IgD-negative memory B cell (primary cell): ENCODE results near the gene TM4SF18. TPM values are rescaled to one million over a fixed set of nuclear protein-coding genes. Genes with fewer than 3 reads are reported as not detected.

Source experiments
- H3K27ac Mint-ChIP-seq, 3 donors: one replicate each; pipeline ENCODE4 v1.8.0; 2020 to 2022; ENCODE audit warnings: mild to moderate bottlenecking in 3 of 3, mixed read lengths in 3 of 3, moderate library complexity in 1 of 3
- H3K27me3 Mint-ChIP-seq: one replicate; pipeline ENCODE4 v1.8.0; 2021; ENCODE audit warnings: mixed read lengths
- H3K36me3 Mint-ChIP-seq: one replicate; pipeline ENCODE4 v1.8.0; 2020; ENCODE audit warnings: mild to moderate bottlenecking, mixed read lengths
- H3K4me1 Mint-ChIP-seq, 3 donors: one replicate each; pipeline ENCODE4 v1.8.0; 2020 to 2022; ENCODE audit warnings: mixed read lengths in 3 of 3, mild to moderate bottlenecking in 1 of 3
- H3K4me3 Mint-ChIP-seq, 4 donors: one replicate each; pipeline ENCODE4 v1.8.0; 2020 to 2022; ENCODE audit warnings: mild to moderate bottlenecking in 4 of 4, mixed read lengths in 4 of 4, moderate library complexity in 3 of 4
- H3K9me3 Mint-ChIP-seq, 3 donors: one replicate each; pipeline ENCODE4 v1.8.0; 2020 to 2021; ENCODE audit warnings: mixed read lengths in 3 of 3, mild to moderate bottlenecking in 1 of 3
- polyA plus RNA-seq: library from polyadenylated mRNA; unstranded; fragments of 300-500 nt; fragmentation: Illumina TruSeq; gene quantifications from one replicate; pipeline ENCODE4 v1.2.3, GENCODE V29; 2021

Gene TM4SF18
- polyA plus RNA-seq, 1 donor from 2014 or later = not detected

- Mint-ChIP-seq H3K36me3 (peaks cover 4% of the 10 kb centered on the region), H3K4me1 (peaks cover 0 to 2% (median 0%) of the 10 kb centered on the region in 3 donors), H3K27me3 (peaks cover 5% of the 10 kb centered on the region), H3K9me3 (no peaks in the 10 kb centered on the region), H3K27ac (no peak overlapping the region), H3K4me3 (no peak overlapping the region)
These were observed 12.3 kb downstream of the TM4SF18 start for GRCh38 chr3:149321136-149321535.

- Mint-ChIP-seq H3K4me1 (peaks cover 0 to 2% (median 0%) of the 10 kb centered on the region in 3 donors), H3K36me3 (peaks cover 4% of the 10 kb centered on the region), H3K4me3 (no peak overlapping the region), H3K27me3 (peaks cover 5% of the 10 kb centered on the region), H3K27ac (no peak overlapping the region), H3K9me3 (no peaks in the 10 kb centered on the region)
These were observed 13.7 kb downstream of the TM4SF18 start for GRCh38 chr3:149319750-149320149.

GRCh38 chr3:149317072-149317471, 16.4 kb downstream of the TM4SF18 start:
- H3K36me3 Mint-ChIP-seq = no peaks in the 10 kb centered on the region
- H3K27me3 Mint-ChIP-seq = peaks cover 8% of the 10 kb centered on the region
- no peak overlapping the region for H3K27ac Mint-ChIP-seq
- H3K4me3 Mint-ChIP-seq = no peak overlapping the region
- H3K4me1 Mint-ChIP-seq = no peaks in the 10 kb centered on the region
- H3K9me3 Mint-ChIP-seq = no peaks in the 10 kb centered on the region

GRCh38 chr3:149316437-149316836, 17.0 kb downstream of the TM4SF18 start:
- H3K4me3 Mint-ChIP-seq = no peak overlapping the region
- no peak overlapping the region for H3K27ac Mint-ChIP-seq
- no peaks in the 10 kb centered on the region for H3K36me3 Mint-ChIP-seq
- H3K4me1 Mint-ChIP-seq = no peaks in the 10 kb centered on the region
- H3K27me3 Mint-ChIP-seq = peaks cover 6% of the 10 kb centered on the region
- H3K9me3 Mint-ChIP-seq = no peaks in the 10 kb centered on the region

GRCh38 chr3:149315694-149316093, 17.7 kb downstream of the TM4SF18 start:
- Mint-ChIP-seq H3K4me1 (no peaks in the 10 kb centered on the region), H3K36me3 (no peaks in the 10 kb centered on the region), H3K4me3 (no peak overlapping the region), H3K27ac (no peak overlapping the region), H3K9me3 (no peaks in the 10 kb centered on the region), H3K27me3 (peaks cover 10% of the 10 kb centered on the region)

GRCh38 chr3:149314807-149315578, 18.4 kb downstream of the TM4SF18 start:
- H3K4me3 Mint-ChIP-seq = no peak overlapping the region
- H3K4me1 Mint-ChIP-seq = no peaks in the 10 kb centered on the region
- peak overlapping the region in 1 of 3 donors; percentile 34 for H3K27ac Mint-ChIP-seq
- H3K9me3 Mint-ChIP-seq = no peaks in the 10 kb centered on the region
- peaks cover 16% of the 10 kb centered on the region for H3K27me3 Mint-ChIP-seq
- peaks cover 1% of the 10 kb centered on the region for H3K36me3 Mint-ChIP-seq

- Mint-ChIP-seq H3K4me1 (no peaks in the 10 kb centered on the region), H3K9me3 (no peaks in the 10 kb centered on the region), H3K36me3 (peaks cover 2% of the 10 kb centered on the region), H3K27ac (no peak overlapping the region), H3K4me3 (no peak overlapping the region), H3K27me3 (peaks cover 16% of the 10 kb centered on the region)
These were observed 19.9 kb downstream of the TM4SF18 start for GRCh38 chr3:149313542-149313941.

- Mint-ChIP-seq H3K27me3 (peaks cover 19% of the 10 kb centered on the region), H3K4me3 (no peak overlapping the region), H3K4me1 (no peaks in the 10 kb centered on the region), H3K9me3 (no peaks in the 10 kb centered on the region), H3K27ac (no peak overlapping the region), H3K36me3 (peaks cover 2% of the 10 kb centered on the region)
These were observed 22.5 kb downstream of the TM4SF18 start for GRCh38 chr3:149310796-149311534.

- H3K36me3 Mint-ChIP-seq = peaks cover 2% of the 10 kb centered on the region
- no peaks in the 10 kb centered on the region for H3K9me3 Mint-ChIP-seq
- H3K4me3 Mint-ChIP-seq = no peak overlapping the region
- H3K27me3 Mint-ChIP-seq = peaks cover 20% of the 10 kb centered on the region
- no peaks in the 10 kb centered on the region for H3K4me1 Mint-ChIP-seq
- no peak overlapping the region for H3K27ac Mint-ChIP-seq
These were observed 26.0 kb downstream of the TM4SF18 start for GRCh38 chr3:149307435-149307783.

GRCh38 chr3:149306751-149307434, 26.5 kb downstream of the TM4SF18 start:
- Mint-ChIP-seq H3K36me3 (peaks cover 2% of the 10 kb centered on the region), H3K27me3 (peaks cover 18% of the 10 kb centered on the region), H3K9me3 (no peaks in the 10 kb centered on the region), H3K4me1 (no peaks in the 10 kb centered on the region), H3K27ac (no peak overlapping the region), H3K4me3 (no peak overlapping the region)

- no peaks in the 10 kb centered on the region for H3K9me3 Mint-ChIP-seq
- H3K27ac Mint-ChIP-seq = no peak overlapping the region
- H3K4me1 Mint-ChIP-seq = no peaks in the 10 kb centered on the region
- H3K36me3 Mint-ChIP-seq = peaks cover 2% of the 10 kb centered on the region
- H3K4me3 Mint-ChIP-seq = no peak overlapping the region
- H3K27me3 Mint-ChIP-seq = peaks cover 12% of the 10 kb centered on the region
These were observed 28.1 kb downstream of the TM4SF18 start for GRCh38 chr3:149305376-149305775.

GRCh38 chr3:149299938-149300801, 33.3 kb downstream of the TM4SF18 start:
- Mint-ChIP-seq H3K9me3 (peaks cover 0 to 2% (median 0%) of the 10 kb centered on the region in 3 donors), H3K36me3 (no peaks in the 10 kb centered on the region), H3K27ac (no peak overlapping the region), H3K4me1 (no peaks in the 10 kb centered on the region), H3K27me3 (peaks cover 7% of the 10 kb centered on the region), H3K4me3 (no peak overlapping the region)

GRCh38 chr3:149296972-149297371, 36.5 kb downstream of the TM4SF18 start:
- no peaks in the 10 kb centered on the region for H3K36me3 Mint-ChIP-seq
- H3K4me1 Mint-ChIP-seq = no peaks in the 10 kb centered on the region
- peaks cover 3% of the 10 kb centered on the region for H3K27me3 Mint-ChIP-seq
- H3K9me3 Mint-ChIP-seq = peaks cover 0 to 2% (median 0%) of the 10 kb centered on the region in 3 donors
- H3K4me3 Mint-ChIP-seq = no peak overlapping the region
- no peak overlapping the region for H3K27ac Mint-ChIP-seq

GRCh38 chr3:149292666-149293065, 40.8 kb downstream of the TM4SF18 start:
- Mint-ChIP-seq H3K36me3 (no peaks in the 10 kb centered on the region), H3K4me3 (no peak overlapping the region), H3K4me1 (no peaks in the 10 kb centered on the region), H3K27me3 (peaks cover 2% of the 10 kb centered on the region), H3K9me3 (peaks cover 0 to 2% (median 0%) of the 10 kb centered on the region in 3 donors), H3K27ac (no peak overlapping the region)
